Fibroblast of gingiva (primary cell): Measurements from ENCODE around the gene PPP1R14C.

Experiments used
- DNase-seq: peaks from one replicate; pipeline ENCODE4 v3.0.0-alpha.2; 2011; ENCODE audit warnings: low read depth

Gene PPP1R14C

DNA sequence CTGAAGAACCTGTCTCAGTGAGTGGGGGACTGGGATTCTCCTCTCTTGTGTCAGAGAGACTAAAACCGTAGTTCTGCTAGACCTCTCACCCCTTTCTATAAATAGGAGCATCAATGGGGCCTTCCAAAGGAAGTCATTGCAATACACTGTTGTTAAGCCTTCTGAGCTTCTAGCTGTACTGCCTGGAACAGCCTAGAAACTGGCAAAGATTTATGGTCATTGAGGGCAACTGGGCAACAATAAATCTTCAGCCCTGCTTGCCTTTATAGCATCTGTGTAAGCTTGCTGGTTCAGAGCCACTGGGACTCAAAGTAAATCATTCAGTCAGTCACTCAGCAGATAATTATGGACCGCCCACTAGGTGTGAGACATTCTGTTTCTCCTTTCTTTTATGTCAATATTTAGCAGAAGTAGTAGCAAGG lies 53.2 kb downstream of the PPP1R14C start:
- no peak for DNase-seq

DNA sequence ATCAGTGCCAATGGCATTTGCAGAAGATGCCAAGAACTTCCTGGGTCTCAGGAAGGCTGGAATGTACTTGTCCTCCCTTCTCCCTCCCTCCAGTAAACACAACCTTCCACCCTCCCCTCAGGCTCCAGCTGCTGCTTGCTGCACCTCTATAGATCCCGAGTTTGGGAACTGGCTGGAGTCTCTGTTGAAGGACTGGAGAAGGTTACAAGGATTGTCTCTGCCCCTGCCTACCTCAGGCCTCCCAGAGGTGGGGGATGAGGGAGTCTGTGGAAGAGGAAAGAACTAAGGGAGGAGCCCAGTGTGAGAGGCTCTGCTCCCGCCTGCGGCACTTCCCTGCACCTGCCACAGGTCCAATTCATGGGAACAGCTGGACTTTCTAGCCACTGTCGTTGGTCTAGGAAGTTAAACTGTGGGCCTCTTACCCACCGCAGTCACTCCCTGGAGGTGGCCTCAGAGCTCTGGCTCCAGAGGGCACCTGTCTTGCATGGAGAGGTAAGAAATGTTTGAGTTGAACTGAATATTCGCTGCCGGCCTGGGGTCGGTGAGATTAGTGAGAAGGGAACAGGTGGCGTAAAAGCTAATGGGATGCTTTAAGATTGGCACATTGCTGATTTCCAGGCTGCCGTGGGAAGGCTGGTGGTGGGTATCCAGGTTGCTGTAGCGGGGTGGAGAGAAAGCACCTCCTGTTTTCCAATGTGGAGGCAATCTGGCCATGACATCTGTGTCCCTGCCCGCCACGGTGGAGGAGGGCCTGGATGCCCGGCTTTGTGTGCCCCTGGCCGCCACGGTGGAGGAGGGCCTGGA lies 54.3 kb downstream of the PPP1R14C start:
- no peak for DNase-seq

DNA sequence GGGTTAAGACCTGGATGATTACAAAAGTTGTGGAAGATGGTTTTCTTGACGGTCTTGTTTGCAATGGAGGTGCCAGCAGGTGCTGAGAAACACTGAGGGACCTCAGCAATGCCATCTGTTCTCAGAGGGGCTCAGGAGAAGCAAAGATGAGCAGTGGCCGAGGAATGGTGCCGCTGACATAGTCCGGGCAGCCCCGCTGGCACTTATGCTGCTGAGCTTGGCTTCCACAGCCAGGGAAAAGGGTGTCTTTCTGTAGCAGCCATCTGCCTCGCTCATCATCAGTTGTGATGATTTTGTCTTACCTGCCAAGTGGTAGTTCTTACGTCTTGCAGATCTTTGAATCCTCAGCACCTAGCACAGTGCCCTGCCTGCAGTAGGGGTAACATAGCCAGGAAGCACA lies 55.7 kb downstream of the PPP1R14C start:
- no peak for DNase-seq

DNA sequence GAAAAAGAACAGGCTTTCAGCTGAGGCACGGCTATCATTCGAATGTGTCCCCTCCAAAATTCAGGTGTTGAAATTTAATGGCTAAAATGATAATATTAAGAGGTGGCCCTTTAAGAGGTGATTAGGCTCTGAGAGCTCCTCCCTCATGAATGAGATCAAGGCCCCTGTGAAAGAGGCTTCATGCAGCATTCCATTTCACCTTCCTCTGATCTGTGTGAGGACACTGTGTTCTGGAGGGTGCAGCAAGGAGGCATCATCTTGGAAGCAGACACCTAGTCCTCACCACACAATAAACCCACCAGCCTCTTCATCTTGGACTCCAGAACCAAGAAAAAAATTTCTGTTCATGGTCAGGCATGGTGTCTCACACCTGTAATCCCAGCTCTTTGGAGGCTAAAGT lies 56.4 kb downstream of the PPP1R14C start:
- no peak for DNase-seq

DNA sequence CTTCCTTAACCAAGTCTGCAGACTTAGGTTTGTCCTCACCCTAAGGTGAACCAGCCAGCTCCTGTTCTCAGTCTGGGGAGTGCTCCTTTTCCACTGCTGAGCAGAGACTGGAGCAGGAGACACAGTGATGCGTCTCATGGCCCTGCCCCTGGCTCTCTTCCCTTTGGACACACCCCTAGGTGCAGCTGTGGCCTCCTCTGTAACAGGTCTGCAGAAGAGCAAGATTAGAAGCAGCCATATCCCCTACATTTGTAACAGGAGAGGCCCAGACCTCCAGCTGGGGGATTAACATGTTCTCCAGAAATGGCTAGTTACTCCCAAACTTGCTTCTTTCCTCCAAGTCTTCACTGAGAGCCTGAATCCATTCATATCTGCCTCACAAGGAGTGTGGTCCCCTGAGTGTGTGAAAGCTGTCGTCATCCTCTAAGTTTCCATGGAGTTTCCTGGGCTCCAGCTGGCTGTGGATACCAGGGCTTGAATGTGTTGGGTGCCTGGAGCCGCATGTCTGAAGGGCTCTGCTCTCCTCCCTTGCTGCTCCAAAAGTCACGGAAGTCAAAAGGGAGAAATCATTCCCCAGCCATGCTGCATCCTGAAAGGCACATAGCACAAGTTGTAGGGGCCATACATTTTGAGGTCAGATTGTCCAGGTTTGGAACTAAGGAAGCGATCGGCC lies 57.7 kb downstream of the PPP1R14C start:
- no peak for DNase-seq

DNA sequence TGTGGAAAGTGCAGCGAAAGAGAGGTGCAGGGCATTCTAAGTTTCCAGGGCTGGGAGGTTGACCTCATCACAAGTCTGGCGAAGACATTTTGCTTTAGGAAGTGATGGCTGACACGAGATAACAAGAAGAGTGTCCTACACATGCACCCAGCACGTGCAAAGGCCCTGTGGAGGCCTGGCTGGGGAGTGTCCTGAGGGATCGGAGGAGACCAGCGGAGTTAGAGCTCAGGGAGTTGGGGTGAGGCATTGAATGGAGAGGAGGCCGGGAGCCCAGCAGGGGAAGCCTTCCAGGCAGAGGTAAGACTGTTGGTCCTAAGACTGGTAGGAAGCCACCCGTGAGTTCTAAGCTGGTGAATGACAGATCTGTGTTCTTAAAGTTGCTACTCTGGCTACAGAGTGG lies 58.4 kb downstream of the PPP1R14C start:
- DNase-seq: no peak

DNA sequence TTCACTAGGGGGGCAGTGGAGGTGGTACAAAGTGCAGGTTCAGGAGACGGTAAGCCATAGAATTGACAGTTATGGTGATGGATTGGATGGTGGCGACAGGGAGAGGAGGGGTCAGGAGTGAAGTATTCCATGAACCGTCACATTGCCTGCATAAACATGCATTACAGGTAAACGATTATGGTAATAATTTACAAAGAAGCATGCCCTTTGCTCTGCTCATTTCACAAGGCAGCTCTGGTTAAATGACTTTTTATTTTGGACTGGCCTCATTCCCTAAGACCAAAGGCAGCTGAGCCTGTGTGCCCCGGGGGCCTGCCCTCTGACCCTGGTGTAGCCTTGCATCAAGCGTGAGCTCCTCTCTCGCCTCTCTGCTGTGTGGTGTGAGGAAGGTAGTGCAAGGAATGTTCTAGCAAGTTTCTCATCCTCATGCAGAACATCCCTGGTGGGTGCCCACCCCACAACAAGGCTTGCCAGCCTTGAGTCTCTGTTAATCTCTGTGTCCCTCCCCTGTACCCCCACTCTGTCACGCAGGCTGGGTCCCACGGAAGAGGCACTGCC lies 59.0 kb downstream of the PPP1R14C start:
- no peak for DNase-seq

DNA sequence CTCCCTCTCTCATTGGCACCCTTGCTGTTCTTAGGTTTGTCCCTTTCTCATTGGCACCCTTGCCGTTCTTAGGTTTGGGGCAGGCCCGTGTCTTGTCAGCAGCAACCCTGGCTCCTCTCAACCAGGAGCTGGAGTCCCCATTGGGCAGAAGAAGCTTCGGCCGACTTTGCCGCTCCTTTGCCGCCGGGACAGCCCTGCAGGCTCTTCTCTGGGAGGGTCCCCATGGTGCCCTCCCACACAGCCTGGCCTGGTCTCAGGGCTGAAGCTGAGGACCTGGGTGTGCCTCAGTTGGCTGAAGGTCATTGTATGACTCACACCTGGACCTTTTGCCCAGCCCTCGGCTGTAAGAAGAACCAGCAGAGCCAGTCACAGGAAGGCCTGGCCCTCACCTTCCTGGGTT lies 59.6 kb downstream of the PPP1R14C start:
- no peak for DNase-seq

DNA sequence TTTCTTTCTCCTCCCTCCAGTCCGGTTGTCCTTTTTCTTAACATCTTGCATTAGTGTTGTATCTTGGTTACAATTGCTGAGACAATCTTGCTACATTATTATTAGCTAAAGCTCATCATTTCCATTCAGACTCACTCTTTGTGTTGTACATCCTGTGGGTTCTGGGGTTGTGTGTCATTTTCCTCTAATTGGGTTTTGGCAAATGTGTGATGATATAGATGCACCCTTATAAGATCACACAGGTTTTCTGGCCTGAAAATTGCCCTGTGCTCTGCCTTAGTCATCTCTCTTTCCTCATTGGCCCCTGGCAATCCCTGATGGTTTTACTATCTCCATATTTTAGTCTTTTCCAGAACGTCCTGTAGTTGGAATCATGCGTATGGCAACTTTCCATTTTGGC lies 60.1 kb downstream of the PPP1R14C start:
- no peak for DNase-seq

DNA sequence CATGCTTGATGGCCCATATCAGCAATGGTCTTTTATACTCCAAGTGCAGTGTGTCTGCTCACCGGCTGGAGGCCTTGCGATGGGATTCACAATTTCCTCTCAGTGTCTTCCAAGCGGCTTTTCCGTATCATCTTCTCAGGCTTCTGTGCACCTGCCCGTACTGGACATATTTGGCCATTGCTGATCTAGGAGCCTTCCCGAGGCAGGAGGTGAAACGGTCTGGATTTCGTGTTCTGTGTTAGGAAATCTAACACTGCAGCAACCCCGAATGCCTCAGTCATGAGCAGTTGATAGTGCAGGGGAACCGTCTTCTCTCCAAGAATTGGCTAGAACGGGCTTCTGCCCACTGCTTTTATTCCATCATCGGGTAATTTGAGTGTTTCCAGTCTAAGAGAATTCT lies 60.5 kb downstream of the PPP1R14C start:
- no peak for DNase-seq

DNA sequence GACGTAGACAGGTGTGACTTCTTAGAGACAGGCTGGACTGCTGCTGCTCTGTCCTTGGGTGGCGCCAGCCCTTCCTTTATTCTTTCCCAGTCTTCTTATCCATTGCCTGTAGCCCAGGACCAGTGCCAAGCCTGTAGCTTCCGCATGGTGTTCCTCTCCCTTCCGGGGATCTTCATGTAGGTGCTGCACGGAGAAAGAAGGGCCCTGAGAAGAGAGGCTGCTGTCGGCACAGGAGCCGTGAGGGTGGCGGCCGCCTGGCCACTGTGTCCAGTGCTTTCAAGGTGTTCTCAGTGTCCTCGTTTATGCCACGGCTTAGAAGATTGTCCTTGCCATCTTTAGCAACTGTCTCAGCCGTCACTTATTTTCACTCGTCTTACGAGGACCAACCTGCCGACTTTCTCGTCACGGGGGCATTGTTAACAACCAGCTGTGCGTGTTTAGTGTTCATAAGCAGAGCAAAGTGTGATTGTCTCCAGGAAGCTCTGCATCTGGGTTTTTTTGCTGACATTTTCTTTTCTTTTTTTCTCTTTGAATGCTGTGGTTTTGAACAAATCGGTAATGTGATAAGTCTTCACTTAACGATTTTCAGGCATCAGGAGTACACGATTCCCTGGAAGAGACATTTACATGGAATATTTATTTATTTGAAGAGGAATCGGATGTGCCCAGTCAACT lies 61.2 kb downstream of the PPP1R14C start:
- DNase-seq: no peak

DNA sequence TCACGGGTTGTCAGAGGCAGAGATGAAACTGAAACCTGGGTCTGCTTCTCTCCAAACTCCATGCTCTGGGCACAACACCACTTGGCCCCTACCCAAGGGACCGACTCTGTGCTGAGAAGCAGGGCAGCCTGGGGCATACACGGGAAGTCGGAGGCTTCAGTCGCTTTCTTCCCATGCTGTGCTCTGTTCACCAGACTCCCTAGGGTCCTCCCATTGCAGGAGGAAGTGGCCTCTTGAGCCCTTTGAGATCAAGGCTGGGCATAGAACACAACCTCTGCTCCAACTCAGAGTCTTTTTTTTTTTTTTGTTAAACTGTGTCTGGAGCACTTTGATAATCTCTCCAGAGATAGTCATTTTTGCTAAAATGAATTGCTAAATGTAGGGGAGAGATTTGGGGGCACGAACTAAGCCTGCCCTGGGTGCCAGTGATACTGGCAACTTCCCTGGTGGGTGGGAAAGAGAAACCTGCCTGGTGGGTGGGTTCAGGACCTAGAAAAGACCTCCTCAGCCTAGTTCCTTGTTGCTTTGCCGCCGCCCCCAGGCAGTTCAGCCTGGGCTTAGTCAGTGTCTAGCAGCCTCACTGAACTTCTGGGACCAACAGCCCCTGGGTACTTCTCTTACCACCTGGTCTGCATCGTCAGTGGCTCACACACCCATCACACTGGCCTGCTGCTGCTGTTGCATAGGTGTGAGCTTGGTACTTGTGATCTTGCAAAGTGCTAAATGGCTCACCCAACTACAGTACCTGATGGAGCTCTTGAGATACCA lies 62.0 kb downstream of the PPP1R14C start:
- DNase-seq: no peak

DNA sequence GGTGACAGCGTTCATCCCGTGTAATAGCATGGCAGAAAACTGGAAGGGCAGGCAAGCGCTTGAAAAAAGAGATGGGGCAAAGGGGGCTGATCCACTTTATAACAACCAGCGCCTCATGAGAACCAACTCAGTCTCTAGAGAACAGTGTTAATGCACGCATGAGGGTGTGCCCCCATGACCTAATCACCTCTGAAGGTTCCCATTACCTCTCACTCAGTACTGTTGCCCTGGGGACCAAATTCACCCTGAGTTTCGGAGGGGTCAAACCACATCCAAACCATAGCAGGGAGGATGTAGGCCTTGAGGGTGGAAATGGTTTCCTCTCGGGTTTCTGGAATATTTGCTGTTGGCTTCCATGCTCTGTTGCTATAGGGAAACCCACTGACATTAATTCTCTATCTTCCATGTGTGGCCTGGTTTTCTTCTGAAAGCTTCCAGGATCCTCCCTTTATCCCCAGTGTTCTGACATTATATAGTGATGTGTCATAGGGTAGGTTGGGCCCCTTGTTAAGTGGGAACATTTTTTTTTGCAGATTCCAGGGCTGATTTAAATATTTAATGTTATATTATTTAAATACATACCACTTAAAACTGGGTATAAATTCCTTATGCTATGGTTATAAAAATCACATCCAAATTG lies 65.2 kb downstream of the PPP1R14C start:
- no peak for DNase-seq

DNA sequence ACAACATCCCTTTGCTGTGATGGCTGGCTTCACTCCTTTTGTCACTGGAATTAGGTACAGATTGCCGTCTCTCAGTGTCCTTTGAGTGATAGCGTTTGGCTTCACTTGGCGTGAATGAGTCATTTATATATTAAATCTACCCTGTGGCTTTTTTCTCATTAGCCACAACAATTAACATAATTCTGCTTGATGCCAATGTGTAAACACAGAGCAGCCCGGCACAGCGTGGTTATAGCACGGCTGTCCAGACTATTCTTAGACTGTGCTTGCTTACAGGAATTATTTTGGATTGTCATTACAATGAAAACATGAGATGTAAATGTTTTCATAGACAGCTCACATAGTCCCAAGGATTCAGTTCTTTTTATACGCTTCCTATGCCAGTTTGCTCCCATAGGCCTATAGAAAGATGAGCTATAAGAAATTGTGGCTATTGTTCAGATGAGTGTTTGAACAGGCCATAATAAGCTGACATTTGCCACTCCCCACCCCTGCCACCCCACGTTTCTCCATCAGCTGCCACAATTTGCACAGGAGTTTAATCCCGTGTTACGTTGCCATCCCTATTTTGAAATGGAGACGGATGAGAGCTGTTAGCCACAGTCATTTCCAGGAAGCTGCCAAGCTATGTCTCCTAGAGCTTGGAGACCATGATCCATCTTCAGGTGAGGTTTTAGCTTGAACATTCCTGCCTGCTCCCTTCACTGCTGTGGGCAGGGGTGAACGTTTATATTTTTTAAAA lies 65.9 kb downstream of the PPP1R14C start:
- peak; percentile 2 for DNase-seq

DNA sequence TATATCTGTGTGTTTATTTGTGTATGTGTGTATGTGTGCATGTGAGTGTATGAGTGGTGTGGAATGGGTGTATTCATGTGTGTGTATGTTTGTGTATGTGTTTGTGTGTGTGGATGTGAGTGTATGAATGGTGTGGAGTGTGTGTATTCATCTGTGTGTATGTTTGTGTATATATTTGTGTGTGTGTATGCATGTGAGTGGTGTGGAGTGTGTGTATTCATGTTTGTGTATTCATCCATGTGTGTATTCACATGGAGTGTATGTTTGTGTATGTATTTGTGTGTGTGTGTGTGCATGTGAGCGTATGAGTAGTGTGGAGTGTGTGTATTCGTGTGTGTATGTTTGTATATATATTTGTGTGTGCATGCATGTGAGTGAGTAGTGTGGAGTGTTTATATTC lies 66.6 kb downstream of the PPP1R14C start:
- DNase-seq: no peak

DNA sequence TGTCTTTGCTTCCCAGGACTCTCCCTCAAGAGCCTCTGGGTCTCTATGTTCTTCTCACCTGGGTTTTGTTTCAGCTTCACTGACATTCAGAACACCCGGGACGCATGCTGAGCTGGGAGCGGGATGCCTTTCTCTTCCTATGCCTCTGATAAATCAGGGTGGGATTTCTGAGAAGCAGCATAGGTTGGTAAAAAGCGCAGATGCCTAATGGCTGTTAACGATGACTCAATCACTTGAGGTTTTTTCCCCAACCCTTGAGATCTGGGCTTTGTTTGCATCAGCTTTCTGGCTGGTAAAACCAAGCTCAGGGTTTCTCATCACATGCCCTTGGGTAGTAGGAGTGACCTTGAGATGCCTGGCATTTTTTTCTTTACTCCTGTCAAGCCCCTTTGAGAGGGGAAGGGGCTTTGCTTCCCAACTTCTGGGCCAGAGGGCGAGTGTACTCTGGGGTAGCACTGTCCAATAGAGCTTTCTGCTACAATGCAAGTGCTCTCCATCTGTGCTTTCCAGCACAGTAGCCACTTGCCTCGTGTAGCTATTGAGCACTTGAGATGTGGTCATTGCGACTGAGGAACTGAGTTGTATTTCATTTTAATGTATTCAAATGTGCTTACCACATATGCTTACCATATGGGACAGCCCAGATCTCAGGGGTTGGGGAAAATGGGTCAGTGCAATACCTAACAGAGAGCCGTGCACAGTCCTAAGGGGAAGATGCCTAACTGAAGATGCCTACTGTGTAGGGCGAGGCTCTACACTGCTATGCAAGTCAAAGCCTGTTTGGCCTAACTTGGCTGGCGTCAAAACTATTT lies 69.1 kb downstream of the PPP1R14C start:
- no peak for DNase-seq

DNA sequence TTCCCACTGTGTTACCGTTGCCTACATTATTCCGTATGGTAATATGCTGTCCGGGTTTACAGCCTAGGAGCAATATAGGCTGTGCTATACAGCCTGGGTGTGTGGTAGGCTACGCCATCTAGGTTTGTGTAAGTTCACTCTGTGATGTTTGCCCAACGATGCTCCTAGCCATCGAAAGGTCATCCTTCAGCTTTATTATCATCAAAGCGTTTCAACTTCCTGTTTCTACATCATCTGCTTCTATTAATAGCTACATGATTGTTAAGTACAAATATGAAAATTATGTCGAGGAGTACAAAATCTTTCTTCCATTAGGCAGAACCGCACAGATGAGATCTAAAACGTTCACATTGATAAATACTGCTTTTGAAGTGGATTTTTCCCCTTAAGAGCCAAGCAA lies 69.9 kb downstream of the PPP1R14C start:
- DNase-seq: no peak

DNA sequence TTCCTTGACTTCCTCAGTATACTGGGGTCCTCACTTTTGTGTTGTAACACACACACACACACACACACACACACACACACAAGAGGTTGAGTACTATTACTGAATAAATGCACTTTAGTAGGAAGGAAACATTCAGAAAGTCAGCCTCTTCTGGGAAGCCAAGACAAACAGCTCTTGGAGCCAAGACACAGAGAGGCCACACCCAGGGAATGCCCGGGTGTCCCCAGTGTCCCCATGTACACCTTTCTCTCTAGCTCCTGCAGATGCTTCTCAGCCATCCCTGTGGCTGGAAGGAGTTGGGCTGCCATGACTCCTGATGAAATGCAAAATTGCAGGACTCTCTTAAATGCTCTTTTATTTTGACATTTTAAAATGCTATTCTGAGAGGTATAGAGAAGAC lies 70.5 kb downstream of the PPP1R14C start:
- DNase-seq: no peak

DNA sequence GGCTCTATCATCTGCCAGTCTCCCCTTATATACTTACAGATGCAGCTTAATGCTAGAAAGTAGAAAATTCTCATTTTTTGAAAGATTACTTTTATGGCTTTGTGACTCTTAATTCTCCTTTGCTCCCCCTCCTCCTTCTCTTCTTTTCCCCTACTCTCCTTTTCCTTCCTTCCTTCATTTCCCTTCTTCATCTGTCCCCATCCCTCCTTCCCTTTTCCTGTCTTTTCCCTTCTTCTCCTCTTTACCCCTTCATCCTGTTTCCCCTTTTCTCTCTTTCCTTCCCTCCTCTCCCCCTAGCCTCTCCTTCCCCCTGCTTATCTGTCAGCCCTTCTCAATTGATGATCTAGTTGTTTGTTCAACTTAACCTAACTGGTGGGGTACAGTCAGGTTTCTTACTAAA lies 71.5 kb downstream of the PPP1R14C start:
- DNase-seq: no peak
